GM04504 (cell line): ENCODE results near the gene PKHD1.
"Not testable (repeated sequence)": the region's sequence is repeated elsewhere in the genome, so short reads cannot be mapped to it uniquely, and the experiment has no call there.

Source experiments
- DNase-seq: peaks from one replicate; pipeline ENCODE4 v3.0.0-alpha.2; 2012; ENCODE audit warnings: low read depth

Gene PKHD1

DNA sequence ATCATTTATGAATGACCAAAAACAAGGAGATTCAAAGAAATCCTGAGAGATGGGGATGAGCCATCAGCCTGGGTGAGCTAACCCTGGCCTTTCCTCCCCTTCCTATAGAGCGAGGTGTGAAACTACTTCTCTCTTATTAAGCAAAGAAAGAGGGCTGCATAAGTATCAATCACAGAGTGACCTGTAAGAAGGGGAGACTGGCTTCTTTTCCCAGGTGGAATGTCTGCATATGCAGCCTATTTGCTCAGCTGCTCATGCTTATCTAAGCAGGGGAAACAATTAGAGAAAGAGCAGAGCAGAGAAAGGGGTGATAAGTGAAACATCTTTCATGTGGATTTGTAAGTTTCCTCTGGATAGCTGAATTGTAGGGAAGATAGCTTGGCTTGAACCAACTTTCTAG is 160.0 kb downstream of the PKHD1 start:
- DNase-seq: no peak

DNA sequence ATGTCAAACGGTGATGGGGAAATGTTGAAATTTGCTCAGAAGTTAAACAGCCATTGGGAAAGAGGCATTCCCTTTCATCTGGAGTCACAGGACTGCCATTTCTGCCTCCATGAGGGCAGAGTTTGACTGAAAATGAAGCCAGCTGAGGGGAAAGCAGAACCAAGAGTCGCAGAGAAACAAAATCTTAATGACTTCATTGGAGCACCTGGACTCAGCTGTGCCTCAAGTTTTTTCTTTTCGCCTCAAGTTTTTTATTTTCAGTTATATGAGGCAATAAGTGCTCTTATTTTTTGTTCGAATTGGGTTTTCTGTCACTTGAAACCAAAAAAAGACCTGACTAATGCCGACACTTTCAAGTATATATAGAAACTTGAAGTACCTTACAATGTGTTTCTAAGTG is 161.3 kb downstream of the PKHD1 start:
- no peak for DNase-seq

DNA sequence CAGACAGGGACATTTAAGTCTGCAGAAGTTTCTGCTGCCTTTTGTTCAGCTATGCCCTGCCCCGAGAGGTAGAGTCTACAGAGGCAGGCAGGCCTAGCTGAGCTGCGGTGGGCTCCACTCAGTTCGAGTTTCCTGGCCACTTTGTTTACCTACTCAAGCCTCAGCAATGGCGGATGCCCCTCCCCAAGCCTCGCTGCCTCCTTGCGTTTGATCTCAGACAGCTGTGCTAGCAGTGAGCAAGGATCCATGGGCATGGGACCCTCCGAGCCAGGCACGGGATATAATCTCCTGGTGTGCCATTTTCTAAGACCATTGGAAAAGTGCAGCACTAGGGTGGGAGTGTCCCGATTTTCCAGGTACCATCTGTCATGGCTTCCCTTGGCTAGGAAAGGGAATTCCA is 164.9 kb downstream of the PKHD1 start:
- not testable (repeated sequence) for DNase-seq

DNA sequence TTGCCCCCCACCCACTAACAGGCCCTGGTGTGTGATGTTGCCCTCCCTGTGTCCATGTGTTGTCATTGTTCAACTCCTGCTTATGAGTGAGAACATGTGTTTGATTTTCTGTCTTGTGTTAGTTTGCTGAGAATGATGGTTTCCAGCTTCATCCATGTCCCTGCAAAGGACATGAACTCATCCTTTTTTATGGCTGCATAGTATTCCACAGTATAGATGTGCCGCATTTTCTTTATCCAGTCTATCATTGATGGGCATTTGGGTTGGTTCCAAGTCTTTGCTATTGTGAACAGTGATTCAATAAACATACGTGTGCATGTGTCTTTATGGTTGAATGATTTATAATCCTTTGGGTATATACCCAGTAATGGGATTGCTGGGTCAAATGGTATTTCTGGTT is 169.1 kb downstream of the PKHD1 start:
- not testable (repeated sequence) for DNase-seq

DNA sequence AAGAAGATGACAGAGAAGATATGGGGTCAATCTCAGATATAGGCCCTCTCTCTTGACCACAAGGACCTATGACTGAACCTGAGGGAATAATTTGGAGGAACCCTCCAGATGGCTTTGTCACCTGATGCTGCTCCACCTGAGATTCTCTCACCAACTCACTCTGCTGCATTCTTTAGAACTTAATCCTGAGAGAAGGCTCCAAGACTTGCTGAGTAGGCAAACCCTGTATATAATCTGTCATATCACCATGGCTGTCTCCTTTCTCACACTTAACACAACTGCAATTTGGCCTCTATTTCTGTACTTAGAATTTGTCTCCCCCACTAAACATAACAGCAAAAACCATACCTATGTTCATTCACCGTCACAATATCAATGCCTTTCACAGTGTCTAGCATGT is 172.3 kb downstream of the PKHD1 start:
- DNase-seq: no peak

DNA sequence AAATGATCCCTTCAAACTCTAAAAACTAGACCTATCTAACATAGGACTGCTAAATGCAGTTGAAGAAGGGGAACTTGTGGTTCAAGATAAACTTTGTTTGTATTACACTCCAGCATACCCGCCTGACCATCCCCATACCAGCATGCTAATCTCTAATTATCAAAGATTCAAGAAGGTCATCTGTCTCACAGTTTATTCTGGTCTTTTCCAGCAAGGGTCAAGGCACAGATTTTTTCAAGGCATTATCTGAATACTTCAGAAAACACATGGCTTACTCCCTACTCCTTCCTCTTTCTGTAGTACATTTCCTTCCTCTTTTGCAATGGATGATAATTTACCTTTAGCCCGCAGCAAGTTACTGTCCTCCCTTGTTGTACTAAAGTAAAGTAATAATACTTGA is 174.1 kb downstream of the PKHD1 start:
- no peak for DNase-seq

DNA sequence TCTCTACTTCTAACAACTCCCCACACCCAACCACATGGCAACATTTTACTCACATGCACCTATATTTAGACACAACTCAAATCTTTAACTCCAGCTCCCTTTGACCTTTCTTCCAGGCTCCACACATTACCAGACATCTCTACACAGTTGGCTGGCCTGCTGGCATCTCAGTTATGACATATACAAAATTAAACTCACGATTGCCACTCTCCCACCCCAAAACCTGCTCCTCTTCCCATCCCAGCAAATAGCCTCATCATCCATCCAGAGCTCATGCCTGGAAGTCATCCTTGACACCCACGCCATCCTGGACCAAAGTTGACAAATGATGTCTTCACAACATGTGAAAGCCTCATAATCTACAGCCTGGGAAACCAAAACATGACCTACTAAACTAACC is 176.6 kb downstream of the PKHD1 start:
- no peak for DNase-seq

DNA sequence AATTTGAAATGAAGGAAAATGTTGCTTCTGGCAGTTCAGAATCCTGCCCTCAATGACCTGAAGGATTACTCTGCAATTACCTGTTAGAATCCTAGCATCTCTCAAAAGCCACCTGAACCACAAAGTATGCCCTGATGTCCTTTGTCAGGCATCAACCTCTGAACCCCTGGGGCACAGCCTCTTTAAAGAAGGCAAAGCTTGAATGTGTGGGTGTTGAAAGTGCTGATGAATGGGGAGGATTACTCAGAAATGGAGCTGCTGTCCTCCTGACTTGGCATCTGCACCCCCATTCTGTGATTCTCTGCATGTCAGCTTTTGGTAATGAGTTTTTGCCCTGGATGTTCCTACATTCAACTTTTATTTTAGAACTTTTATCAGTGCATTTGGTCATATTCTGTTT is 179.2 kb downstream of the PKHD1 start:
- DNase-seq: no peak

DNA sequence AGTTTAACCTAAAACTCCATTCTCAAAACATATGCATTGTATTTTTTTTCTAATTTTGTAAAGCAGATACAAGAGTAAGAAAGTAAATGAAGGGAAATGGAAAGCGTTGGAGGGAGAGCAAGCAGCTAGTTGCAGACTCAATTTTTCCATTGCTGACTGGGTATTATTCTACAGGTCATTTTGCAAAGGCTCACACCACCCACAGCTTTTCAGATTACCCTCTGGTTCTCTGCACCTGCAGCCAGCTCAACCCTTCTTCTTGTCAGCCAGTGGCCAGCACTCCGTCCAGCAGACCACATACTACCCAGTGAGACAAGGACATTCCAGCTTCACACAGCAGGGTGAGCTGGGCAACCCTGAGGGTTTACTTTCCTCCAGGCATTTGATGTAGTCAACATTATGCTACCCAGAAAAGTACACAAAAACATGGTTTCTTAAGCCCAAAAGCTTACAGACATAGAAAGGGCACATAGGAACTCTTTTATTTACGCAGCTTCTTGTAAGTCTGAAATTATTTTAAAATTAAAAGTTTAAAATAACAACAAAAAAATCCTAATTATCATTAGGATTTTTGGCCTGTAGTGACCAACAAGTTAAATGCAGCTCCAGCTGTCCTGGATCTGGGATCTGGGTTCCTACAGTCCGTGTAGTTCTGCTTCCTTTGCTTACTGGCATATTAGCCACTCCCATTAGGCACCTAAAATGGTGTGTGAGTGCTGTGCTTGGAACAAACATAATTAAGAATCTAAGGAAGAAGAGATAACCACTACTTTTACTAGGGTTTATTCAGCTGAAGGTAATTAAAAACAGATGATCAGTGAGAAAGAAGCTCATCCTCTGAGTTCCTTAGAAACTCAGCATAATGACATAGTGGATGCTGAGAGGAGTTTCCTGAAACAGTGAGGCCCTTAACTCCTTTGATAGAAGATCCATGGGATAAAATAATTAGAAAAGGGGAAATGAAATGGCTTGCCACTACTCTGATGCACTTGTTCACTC is 185.3 kb downstream of the PKHD1 start:
- DNase-seq: no peak

DNA sequence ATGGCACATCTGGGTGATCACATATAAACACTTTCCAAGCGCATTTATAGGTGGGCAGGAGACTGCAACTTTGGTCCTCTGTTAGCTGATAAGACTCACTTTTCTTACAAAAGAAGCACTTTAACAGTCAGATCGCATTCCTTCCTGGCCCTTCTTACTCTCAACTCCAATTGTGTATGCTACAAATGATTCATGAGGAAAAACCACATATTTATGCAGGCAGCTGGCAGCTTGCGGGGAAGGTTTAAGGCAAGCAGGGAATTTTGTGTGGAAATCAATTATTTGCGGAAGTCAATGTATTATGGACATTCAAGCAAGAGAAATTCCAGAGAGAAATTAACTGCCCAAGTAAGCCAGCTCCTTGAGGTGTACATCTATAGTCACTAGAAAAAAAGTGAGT is 194.0 kb downstream of the PKHD1 start:
- no peak for DNase-seq

DNA sequence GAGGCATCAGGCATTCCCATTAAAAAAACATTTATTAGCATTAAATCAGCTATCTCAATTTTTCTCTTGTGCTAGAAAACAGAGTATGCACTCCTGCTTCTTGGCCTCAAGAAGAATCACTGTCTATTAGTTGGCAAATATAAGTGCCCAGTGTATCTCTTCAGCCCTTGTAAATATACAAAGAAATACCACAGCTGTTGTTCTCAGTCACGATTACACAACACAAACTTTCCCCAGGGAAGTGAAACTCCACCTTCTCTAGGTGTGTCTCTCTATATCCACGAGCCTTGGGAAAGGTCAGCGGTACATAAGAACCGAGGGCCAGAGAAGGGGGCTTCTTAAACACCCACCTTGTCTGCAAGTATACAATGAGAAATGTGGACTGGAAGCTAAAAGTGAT is 194.7 kb downstream of the PKHD1 start:
- DNase-seq: no peak

DNA sequence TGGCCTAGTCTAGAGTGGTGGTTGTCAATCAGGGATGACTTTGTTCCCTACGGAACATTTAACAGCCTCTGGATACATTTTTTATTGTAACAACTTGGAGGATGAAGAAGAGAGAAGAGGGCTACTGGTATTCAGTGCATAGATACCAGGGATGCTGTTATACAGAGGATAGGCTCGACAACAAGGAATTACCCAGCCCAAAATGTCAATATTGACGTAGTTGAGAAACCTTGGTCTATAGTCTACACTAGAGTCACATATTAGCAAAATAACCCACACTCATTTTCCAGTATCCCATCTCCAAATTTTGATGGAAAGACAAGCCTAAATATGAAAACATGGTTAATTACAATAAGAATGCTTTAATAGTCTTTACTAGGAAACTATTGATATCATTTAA is 195.1 kb downstream of the PKHD1 start:
- no peak for DNase-seq

DNA sequence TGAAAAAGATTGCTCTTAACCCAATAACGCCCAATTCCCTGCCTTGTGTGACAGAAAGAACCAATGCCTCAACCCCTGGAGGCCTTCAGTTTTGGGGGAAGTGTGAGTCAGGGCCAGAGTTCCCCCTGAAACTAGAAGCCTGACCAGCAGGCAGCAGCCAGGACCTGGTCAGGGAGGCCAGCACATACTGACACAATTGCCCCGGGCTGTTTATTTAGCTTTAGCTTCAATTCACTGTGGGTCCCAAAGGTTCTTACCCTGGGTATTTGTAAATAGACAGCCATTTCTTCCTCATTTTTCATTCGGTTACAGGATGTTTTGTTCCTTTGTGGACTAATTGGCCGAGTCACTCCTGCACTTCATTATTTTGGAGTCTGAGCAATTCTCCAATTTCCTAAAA is 195.6 kb downstream of the PKHD1 start:
- no peak for DNase-seq

DNA sequence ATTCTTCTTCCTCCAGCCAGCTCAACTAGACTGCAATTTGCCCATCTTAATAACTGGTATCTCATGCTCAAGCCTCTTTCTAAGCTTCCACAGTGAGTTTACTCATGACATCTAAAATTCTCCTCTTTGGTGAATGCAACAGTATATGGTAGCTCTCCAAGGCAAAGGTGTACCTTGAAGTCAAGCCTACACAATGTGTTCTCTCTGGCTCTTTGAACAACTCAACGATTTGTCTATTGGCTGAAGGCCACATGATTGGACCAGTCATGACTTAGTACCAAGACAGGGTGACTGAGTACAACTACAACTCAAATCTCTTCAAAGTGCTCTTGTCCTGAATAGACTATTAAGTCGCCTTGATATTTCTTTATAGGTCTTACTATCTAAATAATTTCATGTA is 199.6 kb downstream of the PKHD1 start:
- no peak for DNase-seq

DNA sequence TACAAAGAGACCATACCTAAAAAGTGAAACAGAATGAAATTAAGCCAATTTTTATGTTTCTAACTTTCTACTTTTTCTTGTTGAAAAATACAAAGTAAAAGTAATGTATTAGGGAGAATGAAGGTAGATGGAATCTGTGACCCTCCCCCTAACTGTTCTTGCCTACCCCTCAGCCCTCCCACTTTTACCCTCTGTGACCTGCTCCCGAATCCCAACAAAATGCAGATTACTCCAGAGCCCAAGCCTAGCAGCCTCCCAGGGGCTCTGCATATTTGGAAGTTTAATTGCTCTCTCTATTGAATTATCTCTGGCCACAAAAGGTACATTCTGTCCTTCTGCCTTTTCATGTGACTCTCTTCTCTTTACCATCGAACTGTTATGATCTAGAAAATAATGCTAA is 201.5 kb downstream of the PKHD1 start:
- no peak for DNase-seq

DNA sequence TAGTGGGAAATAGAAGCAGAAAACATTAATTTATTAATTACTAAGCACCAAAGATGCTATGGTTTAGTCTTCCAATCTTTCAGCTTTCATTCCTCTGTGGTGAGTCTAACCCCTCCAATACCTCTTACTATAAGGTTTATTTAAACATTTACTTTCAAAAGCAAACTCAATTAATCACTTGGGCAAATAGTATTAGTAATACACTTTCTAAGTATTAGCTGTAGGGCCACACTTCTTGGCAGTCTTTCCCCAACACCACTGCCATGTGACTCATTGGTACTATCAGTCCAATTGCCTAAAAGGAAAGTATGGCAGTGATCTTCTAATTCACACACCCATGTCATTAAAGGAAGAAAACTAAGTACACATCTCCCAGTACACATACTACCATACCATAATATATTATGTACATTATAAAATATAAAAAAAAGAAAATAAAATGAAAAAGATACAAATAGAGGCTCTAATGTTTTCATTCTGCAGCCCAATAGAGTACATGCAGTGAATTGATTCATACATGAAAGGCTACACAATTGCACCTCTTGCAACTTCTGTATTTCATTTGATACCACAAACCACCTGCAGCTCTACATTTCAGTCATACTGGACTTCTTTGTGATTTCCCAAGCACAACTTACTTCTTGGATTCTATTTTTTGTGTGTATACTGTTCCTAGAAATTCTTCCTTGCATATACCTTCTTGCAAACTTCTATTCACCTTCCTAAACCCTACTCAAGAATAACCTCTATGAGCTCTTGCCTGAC is 218.6 kb downstream of the PKHD1 start:
- DNase-seq: no peak

DNA sequence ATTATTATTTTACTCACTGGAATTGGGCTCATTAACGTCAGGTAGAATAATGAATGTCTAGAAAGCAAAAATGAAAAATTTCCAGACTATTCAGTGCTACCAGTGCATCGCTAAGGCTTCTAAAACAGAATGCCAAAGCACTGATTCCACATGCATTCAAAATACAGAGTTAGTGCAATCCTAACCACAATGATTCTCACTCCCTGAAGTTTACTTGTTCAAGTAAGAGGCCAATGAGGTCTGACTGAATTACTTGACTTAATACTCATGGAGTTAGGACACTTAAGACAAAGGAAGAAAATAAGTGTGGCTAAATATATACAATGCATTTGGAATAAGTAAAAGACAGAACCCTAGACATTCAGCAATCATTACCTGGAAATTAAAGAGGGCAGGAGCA is 220.5 kb downstream of the PKHD1 start:
- no peak for DNase-seq

DNA sequence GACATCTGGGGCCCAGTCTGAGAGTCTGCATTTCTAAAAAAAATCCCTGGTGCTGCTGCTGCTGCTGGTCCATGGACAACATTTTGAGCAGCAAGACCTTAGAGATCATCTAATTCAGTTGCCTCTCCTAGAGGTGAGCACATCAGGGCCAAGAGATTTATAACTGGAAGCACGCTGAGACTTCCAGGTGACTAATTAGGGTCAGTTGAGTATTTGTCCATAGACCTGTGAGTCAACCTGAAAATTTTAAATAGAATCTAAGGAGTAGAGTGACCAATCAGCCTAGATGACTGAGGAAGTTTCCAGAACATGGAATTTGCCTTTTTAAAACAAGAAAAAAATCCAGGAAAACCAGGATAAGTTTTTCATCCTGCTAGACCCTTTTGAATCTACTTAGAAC is 221.4 kb downstream of the PKHD1 start:
- DNase-seq: no peak

DNA sequence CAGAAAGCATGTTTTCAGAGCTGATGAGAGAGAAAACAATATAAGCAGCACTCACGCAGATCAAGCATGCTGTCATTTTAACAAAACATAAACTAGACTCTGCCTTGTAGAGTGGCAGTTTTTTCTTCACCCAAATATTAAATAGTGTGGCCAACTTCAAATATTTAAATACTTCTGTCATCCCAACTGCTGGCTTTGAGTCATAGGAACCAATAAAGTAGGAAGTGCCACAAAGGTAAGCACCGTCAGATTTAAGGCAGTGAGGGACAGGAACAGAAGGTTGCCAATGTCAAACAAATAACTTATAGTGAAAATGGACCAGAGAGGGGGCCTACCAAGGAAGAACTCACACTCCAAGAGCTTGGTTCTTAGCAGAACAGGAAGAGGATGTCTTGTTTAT is 222.2 kb downstream of the PKHD1 start:
- DNase-seq: no peak

DNA sequence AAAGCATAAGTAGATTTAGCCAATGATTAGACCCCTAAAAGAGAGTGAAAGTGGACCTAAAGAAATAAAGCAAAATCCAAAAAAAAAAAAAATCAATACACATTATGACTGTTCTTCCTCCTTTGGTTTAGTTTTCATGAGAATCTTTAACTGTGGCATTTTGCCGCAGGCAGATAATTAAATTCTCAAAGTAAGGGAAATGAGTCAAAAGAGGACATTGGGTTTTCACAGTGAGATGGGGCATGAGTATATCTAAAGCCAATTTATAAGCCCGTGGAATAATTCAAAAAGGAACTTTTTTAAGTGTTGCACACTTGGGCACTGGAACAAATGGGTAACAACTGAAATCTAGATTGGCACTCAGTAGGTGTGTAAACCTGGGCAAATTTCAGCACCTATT is 230.3 kb downstream of the PKHD1 start:
- DNase-seq: no peak

DNA sequence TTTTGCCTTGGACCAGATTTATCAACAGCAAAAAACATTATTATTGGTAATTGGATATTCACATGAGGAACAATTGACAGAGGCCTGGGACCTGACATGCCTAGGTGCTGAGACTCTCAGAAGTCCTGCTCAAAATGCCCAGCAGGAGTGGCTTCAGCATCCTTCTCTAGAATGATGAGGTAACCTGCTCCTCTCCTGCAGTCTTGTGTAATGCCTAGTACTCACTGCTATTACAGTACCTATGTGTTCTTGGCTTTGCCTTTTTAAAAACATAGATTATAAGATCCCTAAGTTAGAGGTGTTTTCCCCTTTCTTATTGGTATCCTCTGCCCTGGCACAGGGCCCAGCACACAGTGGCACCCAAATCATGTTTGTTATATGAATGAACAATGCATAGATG is 230.9 kb downstream of the PKHD1 start:
- DNase-seq: no peak

DNA sequence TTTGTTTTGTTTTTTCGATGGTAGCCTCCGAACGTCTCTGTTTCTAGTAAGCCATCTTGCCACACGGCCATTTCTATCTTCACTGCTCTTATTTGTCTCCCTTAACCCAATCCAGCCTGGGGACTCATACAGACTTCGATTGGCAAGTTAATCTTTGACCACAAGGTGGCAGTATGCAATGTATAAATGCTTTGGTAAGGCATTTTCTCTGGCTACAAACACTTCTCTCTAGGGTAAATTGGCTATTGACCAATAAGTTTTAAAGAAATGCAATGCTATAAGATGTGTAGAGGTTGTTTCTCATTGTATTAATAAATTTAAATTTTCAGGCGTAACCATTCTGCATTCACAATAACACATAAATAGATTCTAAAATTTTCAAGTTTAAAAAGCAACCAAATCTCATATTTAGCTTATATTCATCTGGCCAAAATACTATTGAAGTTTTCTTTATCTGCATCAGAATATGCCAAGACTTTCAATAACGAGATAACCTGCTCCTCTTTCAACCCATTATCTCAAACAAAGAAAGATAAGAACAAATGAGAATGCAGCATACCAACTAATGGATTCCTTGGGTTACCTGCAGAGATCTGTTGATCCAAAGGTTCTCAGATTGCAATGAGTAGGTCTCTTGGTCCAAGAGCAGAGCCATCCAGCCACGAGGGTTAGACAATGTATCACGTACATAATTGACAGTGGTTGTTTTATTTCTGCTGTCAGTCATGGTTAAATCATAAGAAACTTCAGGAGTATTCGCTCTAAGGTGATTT is 231.9 kb downstream of the PKHD1 start:
- peak; percentile 11 for DNase-seq

DNA sequence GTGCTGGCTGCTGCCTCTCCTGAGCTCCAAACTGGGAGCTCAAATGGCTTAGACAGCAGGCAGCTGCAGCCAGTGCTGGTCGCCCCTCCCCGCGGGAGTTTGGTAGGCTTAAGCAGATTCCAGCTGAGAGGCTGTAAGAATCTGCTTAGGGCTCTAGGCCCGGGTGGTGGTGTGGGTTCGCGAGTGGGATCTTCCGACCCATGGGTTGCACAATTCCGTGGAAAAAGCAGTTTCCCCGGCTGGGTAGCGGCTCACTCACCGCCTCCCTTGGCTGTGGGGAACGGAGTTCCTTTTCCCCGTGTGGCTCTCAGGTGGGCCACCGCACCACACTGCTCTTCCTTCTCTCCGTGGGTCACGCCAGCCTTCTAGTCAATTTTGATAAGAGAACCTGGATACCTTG is 232.5 kb downstream of the PKHD1 start:
- DNase-seq: no peak
